ENCODE measurements around the gene VAV3. TPM values are rescaled to one million over a fixed set of nuclear protein-coding genes. Genes with fewer than 3 reads are reported as not detected.

VAV3 gene
- total and polyA plus RNA-seq, 2 of the 13 experiments (the other 11 are each of a cell fraction or from before 2014, with no cell fraction given), result 15.9 to 29.8 TPM

DNA sequence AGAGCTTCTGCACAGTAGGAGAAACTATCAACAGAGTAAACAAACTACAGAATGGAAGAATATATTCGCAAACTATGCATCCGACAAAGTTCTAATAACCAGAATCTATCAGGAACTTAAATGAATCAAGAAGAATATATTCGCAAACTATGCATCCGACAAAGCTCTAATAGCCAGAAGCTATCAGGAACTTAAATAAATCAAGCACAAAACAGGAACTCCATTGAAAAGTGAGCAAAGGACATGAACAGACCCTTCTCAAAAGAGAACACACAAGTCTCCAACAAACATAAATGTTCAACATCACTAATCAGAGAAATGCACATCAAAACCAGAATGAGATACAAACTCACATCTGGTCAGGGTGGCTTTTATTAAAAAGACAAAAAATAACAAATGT is 126.9 kb downstream of the VAV3 start (continued):
- TF ChIP-seq, protein P1, sequence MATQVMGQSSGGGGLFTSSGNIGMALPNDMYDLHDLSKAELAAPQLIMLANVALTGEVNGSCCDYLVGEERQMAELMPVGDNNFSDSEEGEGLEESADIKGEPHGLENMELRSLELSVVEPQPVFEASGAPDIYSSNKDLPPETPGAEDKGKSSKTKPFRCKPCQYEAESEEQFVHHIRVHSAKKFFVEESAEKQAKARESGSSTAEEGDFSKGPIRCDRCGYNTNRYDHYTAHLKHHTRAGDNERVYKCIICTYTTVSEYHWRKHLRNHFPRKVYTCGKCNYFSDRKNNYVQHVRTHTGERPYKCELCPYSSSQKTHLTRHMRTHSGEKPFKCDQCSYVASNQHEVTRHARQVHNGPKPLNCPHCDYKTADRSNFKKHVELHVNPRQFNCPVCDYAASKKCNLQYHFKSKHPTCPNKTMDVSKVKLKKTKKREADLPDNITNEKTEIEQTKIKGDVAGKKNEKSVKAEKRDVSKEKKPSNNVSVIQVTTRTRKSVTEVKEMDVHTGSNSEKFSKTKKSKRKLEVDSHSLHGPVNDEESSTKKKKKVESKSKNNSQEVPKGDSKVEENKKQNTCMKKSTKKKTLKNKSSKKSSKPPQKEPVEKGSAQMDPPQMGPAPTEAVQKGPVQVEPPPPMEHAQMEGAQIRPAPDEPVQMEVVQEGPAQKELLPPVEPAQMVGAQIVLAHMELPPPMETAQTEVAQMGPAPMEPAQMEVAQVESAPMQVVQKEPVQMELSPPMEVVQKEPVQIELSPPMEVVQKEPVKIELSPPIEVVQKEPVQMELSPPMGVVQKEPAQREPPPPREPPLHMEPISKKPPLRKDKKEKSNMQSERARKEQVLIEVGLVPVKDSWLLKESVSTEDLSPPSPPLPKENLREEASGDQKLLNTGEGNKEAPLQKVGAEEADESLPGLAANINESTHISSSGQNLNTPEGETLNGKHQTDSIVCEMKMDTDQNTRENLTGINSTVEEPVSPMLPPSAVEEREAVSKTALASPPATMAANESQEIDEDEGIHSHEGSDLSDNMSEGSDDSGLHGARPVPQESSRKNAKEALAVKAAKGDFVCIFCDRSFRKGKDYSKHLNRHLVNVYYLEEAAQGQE (IDR thresholded peaks at IDR 0.05; ENCODE audit: borderline replicate concordance in 1 of 2, low read depth in 1 of 2, low read length in 2 of 2), result no peak
- TF ChIP-seq NR2F6 (IDR thresholded peaks at IDR 0.05) (no peak), NR2F6 (CRISPR knock-in tag; IDR thresholded peaks at IDR 0.05) (no peak), CCDC6 (CRISPR knock-in tag; IDR thresholded peaks at IDR 0.05) (no peak)

DNA sequence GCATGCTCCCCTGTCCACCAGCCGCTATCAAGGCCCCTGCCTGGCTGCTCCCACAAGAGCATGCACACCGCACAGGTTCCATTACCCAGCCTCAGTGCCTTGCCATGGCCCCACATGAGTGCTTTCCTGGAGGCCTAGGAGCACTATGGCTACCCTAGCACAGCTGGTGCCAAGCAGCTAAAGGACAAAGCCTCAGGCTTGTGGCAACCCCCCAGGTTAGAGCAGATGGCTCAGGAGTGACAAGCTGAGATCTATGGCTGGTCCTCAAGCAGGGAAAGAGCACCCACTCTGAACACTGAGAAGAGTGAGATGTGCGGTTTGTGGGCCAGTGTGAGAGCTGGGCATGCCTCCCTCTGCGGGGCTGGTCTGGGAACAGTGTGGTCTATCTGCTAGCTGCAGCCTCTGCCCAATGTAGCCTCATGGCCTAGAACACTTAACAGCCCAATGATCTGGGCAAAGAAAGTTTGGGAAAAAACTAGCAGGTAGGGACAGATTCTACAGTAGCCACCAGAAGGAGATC is 129.8 kb downstream of the VAV3 start:
- in situ Hi-C loops (cut with HindIII; ENCODE audit: extremely low pct_ligation_motif_present, low pct_unique_long_range_greater_than_20kb) (no loop called here), intact Hi-C loops (cut with micrococcal nuclease; ENCODE audit: unreplicated experiment) (no loop called here)
- ChIA-PET CTCF (ENCODE audit: low intra/inter-chr PET ratio, low total read pairs) (no interaction called here), POLR2A (no interaction called here)
- Histone ChIP-seq H3K27ac (ENCODE audit: extremely low read length, insufficient read depth, low read length) (no peak overlapping the region), H3K36me3 (replicated peaks in 1 of 2; ENCODE audit: control insufficient read depth in 1 of 2, insufficient read depth in 2 of 2, low read length in 2 of 2) (no peaks in the 10 kb centered on the region), H3K9ac (ENCODE audit: insufficient read depth, low read depth, low read length) (no peak overlapping the region), H3K9me3 (ENCODE audit: low read length) (no peaks in the 10 kb centered on the region), H3K79me2 (ENCODE audit: insufficient read depth, low read length) (no peaks in the 10 kb centered on the region), H3K4me2 (ENCODE audit: low read depth, low read length) (no peak overlapping the region), H3K4me1 (ENCODE audit: insufficient read depth, low read length) (no peaks in the 10 kb centered on the region), H2AFZ (ENCODE audit: low read length) (no peak overlapping the region), H4K20me1 (ENCODE audit: insufficient read depth, low read length) (no peaks in the 10 kb centered on the region), H3K4me3 (replicated peaks in 1 of 3; ENCODE audit: insufficient read depth in 1 of 3, low read depth in 2 of 3, low read length in 3 of 3) (no peak overlapping the region), H3K27me3 (ENCODE audit: control insufficient read depth in 1 of 2, insufficient read depth in 2 of 2, low read length in 2 of 2) (no peaks in the 10 kb centered on the region)
- BruUV-seq (replicated peaks), result no TSS peak
- TF ChIP-seq LCORL (IDR thresholded peaks at IDR 0.05), result no peak
- no peak for TF ChIP-seq LCORL (CRISPR knock-in tag; IDR thresholded peaks at IDR 0.05)
- TF ChIP-seq CCAR2 (optimal IDR thresholded peaks at IDR 0.05; ENCODE audit: low read depth, low read length), result no peak
- no peak for TF ChIP-seq SIN3B (IDR thresholded peaks at IDR 0.05; ENCODE audit: low read length)
- TF ChIP-seq, protein P2, sequence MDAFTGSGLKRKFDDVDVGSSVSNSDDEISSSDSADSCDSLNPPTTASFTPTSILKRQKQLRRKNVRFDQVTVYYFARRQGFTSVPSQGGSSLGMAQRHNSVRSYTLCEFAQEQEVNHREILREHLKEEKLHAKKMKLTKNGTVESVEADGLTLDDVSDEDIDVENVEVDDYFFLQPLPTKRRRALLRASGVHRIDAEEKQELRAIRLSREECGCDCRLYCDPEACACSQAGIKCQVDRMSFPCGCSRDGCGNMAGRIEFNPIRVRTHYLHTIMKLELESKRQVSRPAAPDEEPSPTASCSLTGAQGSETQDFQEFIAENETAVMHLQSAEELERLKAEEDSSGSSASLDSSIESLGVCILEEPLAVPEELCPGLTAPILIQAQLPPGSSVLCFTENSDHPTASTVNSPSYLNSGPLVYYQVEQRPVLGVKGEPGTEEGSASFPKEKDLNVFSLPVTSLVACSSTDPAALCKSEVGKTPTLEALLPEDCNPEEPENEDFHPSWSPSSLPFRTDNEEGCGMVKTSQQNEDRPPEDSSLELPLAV (CRISPR knock-in tag; conservative IDR thresholded peaks at IDR 0.05; ENCODE audit: low read depth), result no peak
- TF ChIP-seq ZBTB1 (CRISPR knock-in tag; IDR thresholded peaks at IDR 0.05; ENCODE audit: borderline replicate concordance), result no peak
- TF ChIP-seq, protein P3, sequence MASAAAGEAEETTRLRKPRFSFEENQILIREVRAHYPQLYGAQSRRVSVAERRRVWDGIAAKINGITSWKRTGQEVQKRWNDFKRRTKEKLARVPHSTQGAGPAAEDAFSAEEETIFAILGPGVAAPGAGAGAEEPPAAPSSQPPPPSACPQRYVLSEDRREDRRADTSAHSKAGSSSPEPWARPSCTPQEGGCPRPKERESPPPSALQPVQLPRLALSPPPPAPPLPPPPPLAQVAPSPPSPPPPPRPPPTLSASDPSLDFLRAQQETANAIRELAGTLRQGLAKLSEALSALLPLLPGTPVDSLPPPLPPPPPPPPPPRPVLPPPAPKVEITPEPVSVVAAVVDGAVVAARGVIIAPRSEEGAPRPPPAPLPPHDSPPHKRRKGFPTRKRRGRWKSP (CRISPR knock-in tag; IDR thresholded peaks at IDR 0.05), result no peak
- TF ChIP-seq RFXANK (CRISPR knock-in tag; IDR thresholded peaks at IDR 0.05), result no peak
- TF ChIP-seq PTBP1 (IDR thresholded peaks at IDR 0.05; ENCODE audit: low read depth, low read length, poor library complexity, severe bottlenecking), result no peak
- no peak for TF ChIP-seq ZNF331 (CRISPR knock-in tag; IDR thresholded peaks at IDR 0.05)
- TF ChIP-seq HNF4G (IDR thresholded peaks at IDR 0.05; ENCODE audit: borderline replicate concordance, low read depth, low read length), result no peak
- TF ChIP-seq HNF4G (CRISPR knock-in tag; IDR thresholded peaks at IDR 0.05; ENCODE audit: borderline replicate concordance, low read depth), result no peak
- no peak for TF ChIP-seq NFIC (IDR thresholded peaks at IDR 0.05; ENCODE audit: low read length)
- no peak for TF ChIP-seq ZNF552 (CRISPR knock-in tag; IDR thresholded peaks at IDR 0.05; ENCODE audit: borderline replicate concordance)
- TF ChIP-seq ZKSCAN8 (CRISPR knock-in tag; IDR thresholded peaks at IDR 0.05; ENCODE audit: borderline replicate concordance), result no peak
- FAIRE-seq (no peak), ATAC-seq (no peak), DNase-seq (ENCODE audit: low spot score) (no peak)
- 0% methylated on average over 2 of the region's 4 CpGs for WGBS (ENCODE audit: low lambda C conversion rate)
